Liver (tissue), 9 donors: ENCODE measurements around the gene PTPRQ. TPM values are rescaled to one million over a fixed set of nuclear protein-coding genes. Genes with fewer than 3 reads are reported as not detected.

Source experiments
- DNase-seq: peaks from one replicate; pipeline ENCODE4 v3.0.0-alpha.2; 2017; ENCODE audit warnings: low spot score
- H3K27ac ChIP-seq, 2 donors: one replicate each; pipeline ENCODE4 v1.7.0; 2013; ENCODE audit warnings: inconsistent platforms in 2 of 2, low read length in 2 of 2, control low read depth in 1 of 2, low read depth in 1 of 2, mild to moderate bottlenecking in 1 of 2
- H3K27me3 ChIP-seq, 4 donors: one replicate each; pipeline versions ENCODE4 v1.6.1 to v1.7.0; 2013; ENCODE audit warnings: low read length in 3 of 4, inconsistent platforms in 1 of 4, mild to moderate bottlenecking in 1 of 4, moderate library complexity in 1 of 4; ENCODE audit not compliant: control insufficient read depth in 4 of 4, insufficient read depth in 4 of 4
- H3K36me3 ChIP-seq, 4 donors: one replicate each; pipeline versions ENCODE4 v1.6.1 to v1.7.0; 2013; ENCODE audit warnings: low read length in 3 of 4, mild to moderate bottlenecking in 3 of 4, low read depth in 1 of 4, moderate library complexity in 1 of 4; ENCODE audit not compliant: control insufficient read depth in 4 of 4, insufficient read depth in 3 of 4
- H3K4me1 ChIP-seq, 4 donors: one replicate each; pipeline versions ENCODE4 v1.6.1 to v1.7.0; 2013; ENCODE audit warnings: low read length in 3 of 4, mild to moderate bottlenecking in 3 of 4, moderate library complexity in 1 of 4; ENCODE audit not compliant: control insufficient read depth in 4 of 4, insufficient read depth in 4 of 4
- H3K4me3 ChIP-seq, 3 donors: one replicate each; pipeline versions ENCODE4 v1.6.1 to v1.7.0; 2013; ENCODE audit warnings: low read length in 3 of 3, control low read depth in 1 of 3, low read depth in 1 of 3, mild to moderate bottlenecking in 1 of 3
- H3K9ac ChIP-seq, 2 donors: one replicate each; pipeline ENCODE4 v1.7.0; 2013; ENCODE audit warnings: low read length in 2 of 2, mild to moderate bottlenecking in 2 of 2, moderate library complexity in 2 of 2, control low read depth in 1 of 2, low read depth in 1 of 2
- H3K9me3 ChIP-seq, 4 donors: one replicate each; pipeline versions ENCODE4 v1.6.1 to v1.7.0; 2013; ENCODE audit warnings: low read length in 3 of 4; ENCODE audit not compliant: control insufficient read depth in 4 of 4
- ATF3 ChIP-seq: IDR thresholded peaks from 2 replicates; pipeline ENCODE4 v1.6.1; 2016; ENCODE audit warnings: antibody characterized with exemption
- CTCF ChIP-seq: fragments of 150-350 bp; IDR thresholded peaks from 2 replicates; pipeline ENCODE4 v1.5.1; 2017; ENCODE audit warnings: improper control_type of control experiment, low read depth, low read length; ENCODE audit not compliant: missing input control
- EGR1 ChIP-seq, 2 donors: IDR thresholded peaks; 2 replicates each; pipeline ENCODE4 v1.6.1; 2016 to 2018; ENCODE audit warnings: antibody characterized with exemption in 2 of 2, low read depth in 2 of 2
- FOXA2 ChIP-seq: IDR thresholded peaks from 2 replicates; pipeline ENCODE4 v1.6.1; 2016; ENCODE audit warnings: antibody characterized with exemption
- GABPA ChIP-seq, 2 donors: IDR thresholded peaks in 1 of 2; conservative IDR thresholded peaks in 1 of 2; 2 replicates each; pipeline ENCODE4 v1.6.1; 2016; ENCODE audit warnings: antibody characterized with exemption in 2 of 2, mild to moderate bottlenecking in 1 of 2, moderate library complexity in 1 of 2
- HNF4A ChIP-seq, 2 donors: conservative IDR thresholded peaks; 2 replicates each; pipeline ENCODE4 v1.6.1; 2016; ENCODE audit warnings: antibody characterized with exemption in 2 of 2, mild to moderate bottlenecking in 2 of 2
- HNF4G ChIP-seq: IDR thresholded peaks from 2 replicates; pipeline ENCODE4 v1.6.1; 2016; ENCODE audit warnings: antibody characterized with exemption
- JUND ChIP-seq, 2 donors: IDR thresholded peaks; 2 replicates each; pipeline ENCODE4 v1.6.1; 2016; ENCODE audit warnings: antibody characterized with exemption in 2 of 2
- MAX ChIP-seq: IDR thresholded peaks from 2 replicates; pipeline ENCODE4 v1.6.1; 2016; ENCODE audit warnings: antibody characterized with exemption
- RAD21 ChIP-seq, 2 donors: IDR thresholded peaks; 2 replicates each; pipeline ENCODE4 v1.6.1; 2016; ENCODE audit warnings: antibody characterized with exemption in 2 of 2, mild to moderate bottlenecking in 2 of 2
- REST ChIP-seq: IDR thresholded peaks from 2 replicates; pipeline ENCODE4 v1.6.1; 2016; ENCODE audit warnings: antibody characterized with exemption, mild to moderate bottlenecking
- RXRA ChIP-seq, 2 donors: IDR thresholded peaks; 2 replicates each; pipeline ENCODE4 v1.6.1; 2017 to 2018; ENCODE audit warnings: antibody characterized with exemption in 2 of 2, mild to moderate bottlenecking in 1 of 2
- TAF1 ChIP-seq: conservative IDR thresholded peaks from 2 replicates; pipeline ENCODE4 v1.6.1; 2016; ENCODE audit warnings: antibody characterized with exemption, mild to moderate bottlenecking
- YY1 ChIP-seq: IDR thresholded peaks from 2 replicates; pipeline ENCODE4 v1.6.1; 2016; ENCODE audit warnings: antibody characterized with exemption, mild to moderate bottlenecking
- ZBTB33 ChIP-seq: IDR thresholded peaks from 2 replicates; pipeline ENCODE4 v1.6.1; 2016; ENCODE audit warnings: antibody characterized with exemption
- WGBS: extraction: QIAGEN DNeasy Blood & Tissue Kit; methylation state at CpG from one replicate; pipeline ENCODE4 v1.1.7; 2013; 5-methylcytosine and 5-hydroxymethylcytosine counted together
- polyA plus RNA-seq, 2 donors: library from polyadenylated mRNA; stranded (reverse) in 1 of 2; unstranded in 1 of 2; fragments of 200-250 nt in 1 of 2; fragments of >200 nt in 1 of 2; fragmentation: Nextera tagmentation in 1 of 2; extraction: Ambion mirVana in 1 of 2; gene quantifications; one replicate each; pipeline versions ENCODE4 v1.2.1 to v1.2.3, GENCODE V29; 2013 to 2015
- total RNA-seq, 2 donors: library from RNA; depleted of rRNA; stranded (reverse); fragments of >200 nt; gene quantifications; one replicate each; pipeline ENCODE4 v1.2.3, GENCODE V29; 2014
- donor health status: healthy.
- donor health status: healthy.
- donor health status: healthy.
- donor health status: healthy.
- donor health status: healthy.

PTPRQ gene
- total and polyA plus RNA-seq, 4 donors, result 0.02 to 0.08 (median 0.04) TPM

- Histone ChIP-seq H3K9me3 (no peaks in the 10 kb centered on the region), H3K9ac (no peak overlapping the region), H3K4me3 (no peak overlapping the region), H3K4me1 (no peaks in the 10 kb centered on the region), H3K36me3 (no peaks in the 10 kb centered on the region), H3K27ac (no peak overlapping the region), H3K27me3 (no peaks in the 10 kb centered on the region)
- TF ChIP-seq RAD21 (IDR thresholded peaks at IDR 0.05) (no peak), MAX (no peak), RXRA (IDR thresholded peaks at IDR 0.05) (no peak), FOXA2 (no peak), GABPA (IDR thresholded peaks at IDR 0.05 in 1 of 2, conservative IDR thresholded peaks at IDR 0.05 in 1 of 2) (no peak), CTCF (no peak), ATF3 (no peak), EGR1 (IDR thresholded peaks at IDR 0.05; ENCODE audit: low read depth in 2 of 2) (no peak), TAF1 (no peak), ZBTB33 (no peak), REST (no peak), YY1 (no peak)
- WGBS, result 53% methylated on average over 2 of the region's 2 CpGs
- no peak for DNase-seq
Observed at GRCh38 chr12:80565271-80565670, 121.2 kb downstream of the PTPRQ start.

GRCh38 chr12:80567401-80567800, 123.4 kb downstream of the PTPRQ start:
- TF ChIP-seq YY1 (no peak), REST (no peak), HNF4G (no peak), FOXA2 (no peak), HNF4A (conservative IDR thresholded peaks at IDR 0.05) (no peak), JUND (IDR thresholded peaks at IDR 0.05) (no peak)

More at GRCh38 chr12:80567401-80567800, 123.4 kb downstream of the PTPRQ start:
- H3K9ac ChIP-seq, result no peak overlapping the region
- H3K27ac ChIP-seq, result no peak overlapping the region
- no peaks in the 10 kb centered on the region for H3K9me3 ChIP-seq
- no peaks in the 10 kb centered on the region for H3K36me3 ChIP-seq
- DNase-seq, result no peak
- H3K4me3 ChIP-seq, result no peak overlapping the region
- H3K27me3 ChIP-seq, result no peaks in the 10 kb centered on the region
- no peaks in the 10 kb centered on the region for H3K4me1 ChIP-seq
